Kidney (tissue), 14 donors: ENCODE results near the gene RNF4. TPM values are rescaled to one million over a fixed set of nuclear protein-coding genes. Genes with fewer than 3 reads are reported as not detected.
A peak's percentile ranks its signal among the peaks of the same experiment; 100 is the strongest.
"Not testable (repeated sequence)": the region's sequence is repeated elsewhere in the genome, so short reads cannot be mapped to it uniquely, and the experiment has no call there.

ENCODE experiments used
- DNase-seq, 5 donors: peaks; one replicate each; pipeline ENCODE4 v3.0.0-alpha.2; 2013 to 2020
- FAIRE-seq: peaks from 2 replicates; lab custom pipeline; 2012; peaks lifted over from hg19 to GRCh38; lab: Jason Lieb, UNC
- H3K27ac ChIP-seq, 2 donors: one replicate each; pipeline ENCODE4 v1.7.0; 2013; ENCODE audit warnings: low read depth in 2 of 2, low read length in 2 of 2, inconsistent platforms in 1 of 2
- H3K27me3 ChIP-seq: one replicate; pipeline ENCODE4 v1.7.1; 2013; ENCODE audit warnings: low read length, inconsistent platforms; ENCODE audit not compliant: control insufficient read depth, insufficient read depth
- H3K36me3 ChIP-seq, 3 donors: one replicate each; pipeline versions ENCODE4 v1.7.0 to v1.7.1; 2013; ENCODE audit warnings: low read length in 3 of 3, control low read depth in 1 of 3, inconsistent platforms in 1 of 3; ENCODE audit not compliant: insufficient read depth in 3 of 3, control insufficient read depth in 2 of 3
- H3K4me1 ChIP-seq, 3 donors: one replicate each; pipeline versions ENCODE4 v1.7.0 to v1.7.1; 2013; ENCODE audit warnings: low read length in 3 of 3, inconsistent platforms in 1 of 3, low read depth in 1 of 3; ENCODE audit not compliant: control insufficient read depth in 2 of 3, insufficient read depth in 2 of 3
- H3K4me3 ChIP-seq, 3 donors: one replicate each; pipeline versions ENCODE4 v1.7.0 to v1.8.1; 2013; ENCODE audit warnings: low read length in 3 of 3, control low read depth in 1 of 3, inconsistent platforms in 1 of 3
- H3K9ac ChIP-seq, 3 donors: one replicate each; pipeline versions ENCODE4 v1.7.0 to v1.7.1; 2013; ENCODE audit warnings: low read length in 3 of 3, control low read depth in 1 of 3, inconsistent platforms in 1 of 3
- H3K9me3 ChIP-seq, 3 donors: one replicate each; pipeline versions ENCODE4 v1.7.0 to v1.7.1; 2013; ENCODE audit warnings: low read length in 3 of 3, control low read depth in 1 of 3, inconsistent platforms in 1 of 3; ENCODE audit not compliant: control insufficient read depth in 2 of 3, insufficient read depth in 1 of 3
- intact Hi-C: fragments of 100-400 bp; cut with DNase I; formaldehyde crosslinking; loops from one replicate; pipeline ENCODE4 v1.11.1; 2022
- polyA plus RNA-seq: library from polyadenylated mRNA; stranded (reverse); fragments of 350-450 nt; fragmentation: Illumina TruSeq; extraction: RNeasy Lipid Tissue Mini Kit (QIAGEN cat#74804); gene quantifications from one replicate; pipeline ENCODE4 v1.2.3, GENCODE V29; 2014; ENCODE audit warnings: low read depth, low replicate concordance; ENCODE audit not compliant: insufficient read depth
- total RNA-seq: library from RNA; stranded (reverse); fragmentation: NEBNext Ultra II Directional; extraction: Animal tissue kit (Norgen Biotek cat#: 25700); gene quantifications from one replicate; pipeline ENCODE4 v1.2.1, GENCODE V29; 2021
- TF ChIP-seq, protein P1 (sequence below): IDR thresholded peaks from 3 replicates; pipeline ENCODE4 v1.5.1; 2012; ENCODE audit warnings: mild to moderate bottlenecking, moderate library complexity, borderline replicate concordance; ENCODE audit not compliant: insufficient read depth; ENCODE audit errors: extremely low read depth
- donor health status: control.
- donor health status: control.
- donor health status: control.
- donor health status: control.
- donor health status: control.
- donor health status: DM: yes; HTN: yes; CAD: no.
- donor health status: Normal renal cell carcinoma (clear cell type).

The RNF4 gene
- total and polyA plus RNA-seq, 2 donors from 2014 or later: 24.2 to 61.5 TPM

DNA sequence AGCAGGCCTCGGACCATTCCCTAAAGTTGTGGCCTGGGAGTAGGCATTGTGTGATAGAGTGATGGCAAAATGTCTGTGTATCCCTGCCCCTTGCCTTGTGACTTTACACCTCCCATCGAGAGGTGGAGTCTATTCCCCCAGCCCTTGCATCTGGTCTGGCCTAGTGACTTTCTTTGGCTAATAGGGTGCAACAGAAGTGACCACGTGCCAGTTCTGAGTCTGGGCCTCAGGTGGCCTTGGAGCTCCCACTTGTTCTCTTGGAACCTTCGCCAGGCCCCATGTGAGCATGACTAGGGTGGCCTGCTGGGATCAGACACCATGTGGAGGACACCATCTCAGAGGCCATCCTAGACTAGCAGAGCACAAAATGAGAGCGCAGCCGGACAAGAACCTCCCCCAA lies 3.9 kb upstream of the RNF4 start:
- Histone ChIP-seq H3K27ac (no peak overlapping the region), H3K4me3 (no peak overlapping the region), H3K4me1 (peaks cover 0 to 15% (median 8%) of the 10 kb centered on the region in 3 donors), H3K27me3 (no peaks in the 10 kb centered on the region), H3K9me3 (no peaks in the 10 kb centered on the region), H3K9ac (no peak overlapping the region), H3K36me3 (no peaks in the 10 kb centered on the region)
- intact Hi-C loops: no loop called here
- DNase-seq: peak in 1 of 5 donors; percentile 39
- FAIRE-seq: no peak
- TF ChIP-seq, protein P1, sequence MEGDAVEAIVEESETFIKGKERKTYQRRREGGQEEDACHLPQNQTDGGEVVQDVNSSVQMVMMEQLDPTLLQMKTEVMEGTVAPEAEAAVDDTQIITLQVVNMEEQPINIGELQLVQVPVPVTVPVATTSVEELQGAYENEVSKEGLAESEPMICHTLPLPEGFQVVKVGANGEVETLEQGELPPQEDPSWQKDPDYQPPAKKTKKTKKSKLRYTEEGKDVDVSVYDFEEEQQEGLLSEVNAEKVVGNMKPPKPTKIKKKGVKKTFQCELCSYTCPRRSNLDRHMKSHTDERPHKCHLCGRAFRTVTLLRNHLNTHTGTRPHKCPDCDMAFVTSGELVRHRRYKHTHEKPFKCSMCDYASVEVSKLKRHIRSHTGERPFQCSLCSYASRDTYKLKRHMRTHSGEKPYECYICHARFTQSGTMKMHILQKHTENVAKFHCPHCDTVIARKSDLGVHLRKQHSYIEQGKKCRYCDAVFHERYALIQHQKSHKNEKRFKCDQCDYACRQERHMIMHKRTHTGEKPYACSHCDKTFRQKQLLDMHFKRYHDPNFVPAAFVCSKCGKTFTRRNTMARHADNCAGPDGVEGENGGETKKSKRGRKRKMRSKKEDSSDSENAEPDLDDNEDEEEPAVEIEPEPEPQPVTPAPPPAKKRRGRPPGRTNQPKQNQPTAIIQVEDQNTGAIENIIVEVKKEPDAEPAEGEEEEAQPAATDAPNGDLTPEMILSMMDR: no peak

- H3K27ac ChIP-seq, FAIRE-seq, H3K36me3 ChIP-seq, H3K27me3 ChIP-seq, intact Hi-C loops, H3K9ac ChIP-seq, H3K9me3 ChIP-seq, H3K4me3 ChIP-seq: not testable (repeated sequence)
- DNase-seq: peak in 1 of 5 donors; percentile 9
- peaks cover 2 to 20% (median 12%) of the 10 kb centered on the region in 3 donors for H3K4me1 ChIP-seq
These were observed 3.4 kb upstream of the RNF4 start for GRCh38 chr4:2465544-2465943.

- intact Hi-C loops: no loop called here
- DNase-seq (peak; percentile 39 to 85 (median 57)), FAIRE-seq (no peak)
- peak overlapping the region; percentile 79 to 97 (median 87) for H3K9ac ChIP-seq
- peaks cover 0 to 1% (median 0%) of the 10 kb centered on the region in 3 donors for H3K9me3 ChIP-seq
- H3K4me3 ChIP-seq: peak overlapping the region; percentile 84 to 90 (median 87)
- TF ChIP-seq, protein P1: no peak
- peak overlapping the region; percentile 89 to 93 for H3K27ac ChIP-seq
- no peaks in the 10 kb centered on the region for H3K27me3 ChIP-seq
- H3K4me1 ChIP-seq: peaks cover 2 to 15% (median 14%) of the 10 kb centered on the region in 3 donors
- peaks cover 0 to 10% (median 7%) of the 10 kb centered on the region in 3 donors for H3K36me3 ChIP-seq
These were observed 482 bp downstream of the RNF4 start for GRCh38 chr4:2469192-2469984.

GRCh38 chr4:2470791-2471190 lies 1.9 kb downstream of the RNF4 start:
- Histone ChIP-seq H3K4me3 (peak overlapping the region; percentile 84 to 90 (median 87)), H3K36me3 (peaks cover 0 to 10% (median 7%) of the 10 kb centered on the region in 3 donors), H3K9ac (peak overlapping the region in 1 of 3 donors; percentile 87), H3K27ac (no peak overlapping the region), H3K9me3 (peaks cover 0 to 1% (median 0%) of the 10 kb centered on the region in 3 donors), H3K27me3 (no peaks in the 10 kb centered on the region), H3K4me1 (peaks cover 2 to 17% (median 15%) of the 10 kb centered on the region in 3 donors)
- TF ChIP-seq, protein P1: no peak
- FAIRE-seq (no peak), DNase-seq (no peak)
- intact Hi-C loops: no loop called here
